ENCODE data around the gene NRN1. TPM values are rescaled to one million over a fixed set of nuclear protein-coding genes. Genes with fewer than 3 reads are reported as not detected.
"Not testable (repeated sequence)": the region's sequence is repeated elsewhere in the genome, so short reads cannot be mapped to it uniquely, and the experiment has no call there.

The NRN1 gene
- total RNA-seq (4.5 TPM), polyA plus RNA-seq (22.7 TPM)

- H3K36me3 ChIP-seq (ENCODE audit: insufficient read depth): no peaks in the 10 kb centered on the region
- whole genome bisulfite sequencing: 4% methylated on average over 51 of the region's 51 CpGs
- H3K27ac ChIP-seq (ENCODE audit: low read depth): no peak within 1 kb of the TSS
- H3K4me3 ChIP-seq (ENCODE audit: low read depth, low read length): peak within 1 kb of the TSS; percentile 23
- peaks cover 2% of the 10 kb centered on the region for H3K4me1 ChIP-seq (ENCODE audit: insufficient read depth)
- DNase-seq (ENCODE audit: extremely low spot score): no peak
These were observed at the start of gene NRN1 for GRCh38 chr6:6006428-6007365. Gene NRN1 (minus strand): TSS chr6:6006925. CDS start chr6:6006749, 176 bp downstream.

- Histone ChIP-seq H3K27ac (ENCODE audit: low read depth) (no peak overlapping the region), H3K36me3 (ENCODE audit: insufficient read depth) (no peaks in the 10 kb centered on the region), H3K4me3 (ENCODE audit: low read depth, low read length) (no peak overlapping the region), H3K4me1 (ENCODE audit: insufficient read depth) (no peaks in the 10 kb centered on the region)
- DNase-seq (ENCODE audit: extremely low spot score): no peak
- 41% methylated on average over 3 of the region's 3 CpGs for WGBS
These were observed 45.5 kb upstream of the NRN1 start for GRCh38 chr6:6052216-6052615.

GRCh38 chr6:6046716-6047115, 40.0 kb upstream of the NRN1 start:
- no peak overlapping the region for H3K27ac ChIP-seq (ENCODE audit: low read depth)
- H3K4me3 ChIP-seq (ENCODE audit: low read depth, low read length): no peak overlapping the region
- H3K4me1 ChIP-seq (ENCODE audit: insufficient read depth): no peaks in the 10 kb centered on the region
- 87% methylated on average over 2 of the region's 2 CpGs for WGBS
- no peak for DNase-seq (ENCODE audit: extremely low spot score)
- H3K36me3 ChIP-seq (ENCODE audit: insufficient read depth): no peaks in the 10 kb centered on the region

- Histone ChIP-seq H3K4me3 (ENCODE audit: low read depth, low read length) (no peak overlapping the region), H3K36me3 (ENCODE audit: insufficient read depth) (no peaks in the 10 kb centered on the region), H3K4me1 (ENCODE audit: insufficient read depth) (no peaks in the 10 kb centered on the region), H3K27ac (ENCODE audit: low read depth) (no peak overlapping the region)
- DNase-seq (ENCODE audit: extremely low spot score): no peak
- 71% methylated on average over 3 of the region's 3 CpGs for WGBS
These were observed 33.3 kb upstream of the NRN1 start for GRCh38 chr6:6039946-6040509.

- Histone ChIP-seq H3K4me3 (ENCODE audit: low read depth, low read length) (no peak overlapping the region), H3K27ac (ENCODE audit: low read depth) (no peak overlapping the region), H3K4me1 (ENCODE audit: insufficient read depth) (no peaks in the 10 kb centered on the region), H3K36me3 (ENCODE audit: insufficient read depth) (no peaks in the 10 kb centered on the region)
- no peak for DNase-seq (ENCODE audit: extremely low spot score)
- WGBS: 87% methylated on average over 4 of the region's 4 CpGs
These were observed 30.5 kb upstream of the NRN1 start for GRCh38 chr6:6037179-6037578.

GRCh38 chr6:6033858-6034257, 27.1 kb upstream of the NRN1 start:
- 77% methylated on average over 4 of the region's 4 CpGs for WGBS
- no peak for DNase-seq (ENCODE audit: extremely low spot score)
- Histone ChIP-seq H3K4me1 (ENCODE audit: insufficient read depth) (no peaks in the 10 kb centered on the region), H3K27ac (ENCODE audit: low read depth) (no peak overlapping the region), H3K36me3 (ENCODE audit: insufficient read depth) (no peaks in the 10 kb centered on the region), H3K4me3 (ENCODE audit: low read depth, low read length) (no peak overlapping the region)

GRCh38 chr6:6026513-6027205, 19.9 kb upstream of the NRN1 start:
- no peaks in the 10 kb centered on the region for H3K36me3 ChIP-seq (ENCODE audit: insufficient read depth)
- no peaks in the 10 kb centered on the region for H3K4me1 ChIP-seq (ENCODE audit: insufficient read depth)
- no peak overlapping the region for H3K27ac ChIP-seq (ENCODE audit: low read depth)
- DNase-seq (ENCODE audit: extremely low spot score): no peak
- no peak overlapping the region for H3K4me3 ChIP-seq (ENCODE audit: low read depth, low read length)
- WGBS: 44% methylated on average over 2 of the region's 2 CpGs

- H3K27ac ChIP-seq (ENCODE audit: low read depth): no peak overlapping the region
- DNase-seq (ENCODE audit: extremely low spot score): no peak
- H3K4me1 ChIP-seq (ENCODE audit: insufficient read depth): no peaks in the 10 kb centered on the region
- WGBS: 50% methylated on average over 5 of the region's 5 CpGs
- no peak overlapping the region for H3K4me3 ChIP-seq (ENCODE audit: low read depth, low read length)
- no peaks in the 10 kb centered on the region for H3K36me3 ChIP-seq (ENCODE audit: insufficient read depth)
These were observed 19.0 kb upstream of the NRN1 start for GRCh38 chr6:6025736-6026135.

- Histone ChIP-seq H3K4me3 (ENCODE audit: low read depth, low read length) (no peak overlapping the region), H3K4me1 (ENCODE audit: insufficient read depth) (no peaks in the 10 kb centered on the region)
- 70% methylated on average over 5 of the region's 5 CpGs for WGBS
These were observed 17.5 kb upstream of the NRN1 start for GRCh38 chr6:6024220-6024619.

GRCh38 chr6:6022841-6023240, 16.1 kb upstream of the NRN1 start:
- H3K4me1 ChIP-seq (ENCODE audit: insufficient read depth); DNase-seq (ENCODE audit: extremely low spot score); H3K4me3 ChIP-seq (ENCODE audit: low read depth, low read length); H3K27ac ChIP-seq (ENCODE audit: low read depth); H3K36me3 ChIP-seq (ENCODE audit: insufficient read depth): not testable (repeated sequence)
- 69% methylated on average over 2 of the region's 2 CpGs for WGBS

More at GRCh38 chr6:6024220-6024619, 17.5 kb upstream of the NRN1 start:
- DNase-seq (ENCODE audit: extremely low spot score): no peak
- Histone ChIP-seq H3K27ac (ENCODE audit: low read depth) (no peak overlapping the region), H3K36me3 (ENCODE audit: insufficient read depth) (no peaks in the 10 kb centered on the region)

GRCh38 chr6:6008648-6009421, 2.1 kb upstream of the NRN1 start:
- H3K4me3 ChIP-seq (ENCODE audit: low read depth, low read length): peak overlapping the region; percentile 32
- H3K36me3 ChIP-seq (ENCODE audit: insufficient read depth): no peaks in the 10 kb centered on the region
- no peak overlapping the region for H3K27ac ChIP-seq (ENCODE audit: low read depth)
- under 1% methylated on average over 62 of the region's 62 CpGs for WGBS
- DNase-seq (ENCODE audit: extremely low spot score): no peak
- peaks cover 2% of the 10 kb centered on the region for H3K4me1 ChIP-seq (ENCODE audit: insufficient read depth)

GRCh38 chr6:6008089-6008647, 1.4 kb upstream of the NRN1 start:
- H3K4me1 ChIP-seq (ENCODE audit: insufficient read depth): peaks cover 2% of the 10 kb centered on the region
- DNase-seq (ENCODE audit: extremely low spot score): no peak
- WGBS: 2% methylated on average over 18 of the region's 18 CpGs
- no peaks in the 10 kb centered on the region for H3K36me3 ChIP-seq (ENCODE audit: insufficient read depth)
- H3K4me3 ChIP-seq (ENCODE audit: low read depth, low read length): peak overlapping the region; percentile 32
- H3K27ac ChIP-seq (ENCODE audit: low read depth): no peak overlapping the region

Data from urinary bladder (tissue), 4 donors.